Embryonic facial prominence (tissue), 1 donor: ENCODE data around the gene CACNA1B.
"Not testable (repeated sequence)": the region's sequence is repeated elsewhere in the genome, so short reads cannot be mapped to it uniquely, and the experiment has no call there.

Experiments used
- DNase-seq: peaks from one replicate; pipeline ENCODE4 v3.0.0-alpha.2; 2016; ENCODE audit errors: extremely low spot score

Gene CACNA1B

GRCh38 chr9:137877506-137878122 is at the start of gene CACNA1B:
Gene CACNA1B, plus strand, starts transcription at chr9:137877782. Its CDS starts 152 bp downstream, at chr9:137877934.
- DNase-seq, result not testable (repeated sequence)

- DNase-seq, result no peak
Observed at GRCh38 chr9:137827908-137828526, 49.6 kb upstream of the CACNA1B start.

GRCh38 chr9:137828527-137829259 is 48.9 kb upstream of the CACNA1B start:
- DNase-seq, result no peak

GRCh38 chr9:137829260-137829996 is 48.2 kb upstream of the CACNA1B start:
- DNase-seq, result no peak

- DNase-seq, result no peak
Observed at GRCh38 chr9:137832191-137832700, 45.3 kb upstream of the CACNA1B start.

GRCh38 chr9:137832830-137833590 is 44.6 kb upstream of the CACNA1B start:
- DNase-seq, result no peak

GRCh38 chr9:137833721-137834613 is 43.6 kb upstream of the CACNA1B start:
- DNase-seq, result no peak

- DNase-seq, result no peak
Observed at GRCh38 chr9:137834846-137835546, 42.6 kb upstream of the CACNA1B start.

GRCh38 chr9:137836151-137836830 is 41.3 kb upstream of the CACNA1B start:
- no peak for DNase-seq

- no peak for DNase-seq
Observed at GRCh38 chr9:137836831-137837241, 40.7 kb upstream of the CACNA1B start.

- DNase-seq, result no peak
Observed at GRCh38 chr9:137837345-137838278, 40.0 kb upstream of the CACNA1B start.

GRCh38 chr9:137838576-137838975 is 39.0 kb upstream of the CACNA1B start:
- DNase-seq, result no peak

- DNase-seq, result no peak
Observed at GRCh38 chr9:137843355-137843754, 34.2 kb upstream of the CACNA1B start.

- DNase-seq, result no peak
Observed at GRCh38 chr9:137851516-137852267, 25.9 kb upstream of the CACNA1B start.

- DNase-seq, result no peak
Observed at GRCh38 chr9:137853392-137853995, 24.1 kb upstream of the CACNA1B start.

GRCh38 chr9:137860361-137860760 is 17.2 kb upstream of the CACNA1B start:
- no peak for DNase-seq
